ENCODE results near the gene GALNTL6. TPM values are rescaled to one million over a fixed set of nuclear protein-coding genes. Genes with fewer than 3 reads are reported as not detected.
A peak's percentile ranks its signal among the peaks of the same experiment; 100 is the strongest.

The GALNTL6 gene
- total and polyA plus RNA-seq, 9 of the 15 experiments (the other 6 are each of a cell fraction or from before 2014, with no cell fraction given) = 0.18 to 0.50 (median 0.29) TPM

DNA sequence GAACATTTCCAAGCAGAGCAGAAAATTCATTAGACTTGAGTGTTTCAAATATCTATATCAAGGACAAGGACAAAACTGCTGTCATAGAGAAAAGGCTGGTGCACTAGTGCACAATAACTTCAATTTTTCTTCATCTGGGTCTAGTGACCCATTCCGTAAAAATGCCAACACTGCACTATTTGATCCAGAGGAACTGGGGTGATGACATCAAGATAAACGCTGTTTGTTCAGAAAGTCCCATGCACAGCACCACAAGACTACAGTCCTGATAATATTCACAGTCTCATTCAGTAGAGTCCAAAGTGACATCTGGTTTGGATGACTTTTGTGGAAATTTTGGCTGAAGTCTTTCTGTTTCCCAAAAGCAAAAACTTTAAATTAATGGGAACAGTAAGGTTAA is 1051.9 kb downstream of the GALNTL6 start (continued):
- peak; percentile 42; the same call in 1 of the 2 replicates for TF ChIP-seq ZNF316 (IDR thresholded peaks at IDR 0.05)
- TF ChIP-seq TAF15 (IDR thresholded peaks at IDR 0.05; ENCODE audit: low read depth, low read length) = no peak
- TF ChIP-seq MAFF (IDR thresholded peaks at IDR 0.05; ENCODE audit: low read length) = peak; percentile 36; the same call in 1 of the 2 replicates
- TF ChIP-seq NFRKB (IDR thresholded peaks at IDR 0.05; ENCODE audit: low read depth) = no peak
- no peak for TF ChIP-seq ZZZ3 (IDR thresholded peaks at IDR 0.05)
- TF ChIP-seq, protein P1, sequence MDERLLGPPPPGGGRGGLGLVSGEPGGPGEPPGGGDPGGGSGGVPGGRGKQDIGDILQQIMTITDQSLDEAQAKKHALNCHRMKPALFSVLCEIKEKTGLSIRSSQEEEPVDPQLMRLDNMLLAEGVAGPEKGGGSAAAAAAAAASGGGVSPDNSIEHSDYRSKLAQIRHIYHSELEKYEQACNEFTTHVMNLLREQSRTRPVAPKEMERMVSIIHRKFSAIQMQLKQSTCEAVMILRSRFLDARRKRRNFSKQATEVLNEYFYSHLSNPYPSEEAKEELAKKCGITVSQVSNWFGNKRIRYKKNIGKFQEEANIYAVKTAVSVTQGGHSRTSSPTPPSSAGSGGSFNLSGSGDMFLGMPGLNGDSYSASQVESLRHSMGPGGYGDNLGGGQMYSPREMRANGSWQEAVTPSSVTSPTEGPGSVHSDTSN (CRISPR knock-in tag; IDR thresholded peaks at IDR 0.05; ENCODE audit: low read depth) = no peak
- TF ChIP-seq, protein P1 (tag; conservative IDR thresholded peaks at IDR 0.05; ENCODE audit: low read depth) = no peak
- TF ChIP-seq, protein P2, sequence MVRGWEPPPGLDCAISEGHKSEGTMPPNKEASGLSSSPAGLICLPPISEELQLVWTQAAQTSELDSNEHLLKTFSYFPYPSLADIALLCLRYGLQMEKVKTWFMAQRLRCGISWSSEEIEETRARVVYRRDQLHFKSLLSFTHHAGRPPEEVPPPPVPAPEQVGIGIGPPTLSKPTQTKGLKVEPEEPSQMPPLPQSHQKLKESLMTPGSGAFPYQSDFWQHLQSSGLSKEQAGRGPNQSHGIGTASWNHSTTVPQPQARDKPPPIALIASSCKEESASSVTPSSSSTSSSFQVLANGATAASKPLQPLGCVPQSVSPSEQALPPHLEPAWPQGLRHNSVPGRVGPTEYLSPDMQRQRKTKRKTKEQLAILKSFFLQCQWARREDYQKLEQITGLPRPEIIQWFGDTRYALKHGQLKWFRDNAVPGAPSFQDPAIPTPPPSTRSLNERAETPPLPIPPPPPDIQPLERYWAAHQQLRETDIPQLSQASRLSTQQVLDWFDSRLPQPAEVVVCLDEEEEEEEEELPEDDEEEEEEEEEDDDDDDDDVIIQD (CRISPR knock-in tag; IDR thresholded peaks at IDR 0.05) = no peak
- TF ChIP-seq ZNF184 (CRISPR knock-in tag; IDR thresholded peaks at IDR 0.05) = no peak
- no peak for TF ChIP-seq NCOA2 (IDR thresholded peaks at IDR 0.05; ENCODE audit: partially characterized antibody in 2 of 2)
- no peak for TF ChIP-seq ETS2 (tag; IDR thresholded peaks at IDR 0.05; ENCODE audit: borderline replicate concordance, poor library complexity, severe bottlenecking)
- TF ChIP-seq, protein P3, sequence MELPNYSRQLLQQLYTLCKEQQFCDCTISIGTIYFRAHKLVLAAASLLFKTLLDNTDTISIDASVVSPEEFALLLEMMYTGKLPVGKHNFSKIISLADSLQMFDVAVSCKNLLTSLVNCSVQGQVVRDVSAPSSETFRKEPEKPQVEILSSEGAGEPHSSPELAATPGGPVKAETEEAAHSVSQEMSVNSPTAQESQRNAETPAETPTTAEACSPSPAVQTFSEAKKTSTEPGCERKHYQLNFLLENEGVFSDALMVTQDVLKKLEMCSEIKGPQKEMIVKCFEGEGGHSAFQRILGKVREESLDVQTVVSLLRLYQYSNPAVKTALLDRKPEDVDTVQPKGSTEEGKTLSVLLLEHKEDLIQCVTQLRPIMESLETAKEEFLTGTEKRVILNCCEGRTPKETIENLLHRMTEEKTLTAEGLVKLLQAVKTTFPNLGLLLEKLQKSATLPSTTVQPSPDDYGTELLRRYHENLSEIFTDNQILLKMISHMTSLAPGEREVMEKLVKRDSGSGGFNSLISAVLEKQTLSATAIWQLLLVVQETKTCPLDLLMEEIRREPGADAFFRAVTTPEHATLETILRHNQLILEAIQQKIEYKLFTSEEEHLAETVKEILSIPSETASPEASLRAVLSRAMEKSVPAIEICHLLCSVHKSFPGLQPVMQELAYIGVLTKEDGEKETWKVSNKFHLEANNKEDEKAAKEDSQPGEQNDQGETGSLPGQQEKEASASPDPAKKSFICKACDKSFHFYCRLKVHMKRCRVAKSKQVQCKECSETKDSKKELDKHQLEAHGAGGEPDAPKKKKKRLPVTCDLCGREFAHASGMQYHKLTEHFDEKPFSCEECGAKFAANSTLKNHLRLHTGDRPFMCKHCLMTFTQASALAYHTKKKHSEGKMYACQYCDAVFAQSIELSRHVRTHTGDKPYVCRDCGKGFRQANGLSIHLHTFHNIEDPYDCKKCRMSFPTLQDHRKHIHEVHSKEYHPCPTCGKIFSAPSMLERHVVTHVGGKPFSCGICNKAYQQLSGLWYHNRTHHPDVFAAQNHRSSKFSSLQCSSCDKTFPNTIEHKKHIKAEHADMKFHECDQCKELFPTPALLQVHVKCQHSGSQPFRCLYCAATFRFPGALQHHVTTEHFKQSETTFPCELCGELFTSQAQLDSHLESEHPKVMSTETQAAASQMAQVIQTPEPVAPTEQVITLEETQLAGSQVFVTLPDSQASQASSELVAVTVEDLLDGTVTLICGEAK (IDR thresholded peaks at IDR 0.05) = no peak
- TF ChIP-seq, protein P3 (CRISPR knock-in tag; IDR thresholded peaks at IDR 0.05) = no peak

All from K562 (cell line).